ENCODE measurements around the gene CLPSL1.

CLPSL1 gene

DNA sequence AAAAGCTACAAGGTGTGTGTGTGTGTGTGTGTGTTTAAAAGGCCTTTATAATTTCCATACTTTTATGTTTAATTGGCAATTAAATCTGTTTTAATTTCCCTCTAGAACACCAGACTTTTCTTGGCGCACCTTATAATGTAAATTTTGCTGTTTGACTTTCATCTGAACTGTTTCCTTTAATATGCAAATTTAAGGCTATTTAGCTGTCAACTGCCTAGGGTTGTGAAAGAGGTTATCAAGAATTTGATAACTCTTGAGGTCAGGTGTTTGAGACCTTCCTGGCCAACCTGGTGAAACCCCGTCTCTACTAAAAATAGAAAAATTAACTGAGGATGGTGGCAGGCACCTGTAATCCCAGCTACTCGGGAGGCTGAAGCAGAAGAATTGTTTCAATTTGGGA, 20.3 kb downstream of the CLPSL1 start:
- DNase-seq (no peak), ATAC-seq (ENCODE audit: insufficient read depth, low read depth) (no peak)
- Histone ChIP-seq H3K4me1 (ENCODE audit: insufficient read depth, low read length) (peaks cover 7% of the 10 kb centered on the region), H4K20me1 (ENCODE audit: insufficient read depth, low read length) (peaks cover 8% of the 10 kb centered on the region; the same call in 1 of the 2 replicates), H3K4me2 (ENCODE audit: insufficient read depth, low read length) (no peak overlapping the region), H3K27me3 (ENCODE audit: insufficient read depth, low read length, poor library complexity) (no peaks in the 10 kb centered on the region), H2AFZ (ENCODE audit: low read depth, low read length) (no peak overlapping the region), H3K9ac (ENCODE audit: low read depth, low read length) (no peak overlapping the region), H3K27ac (ENCODE audit: low read length) (no peak overlapping the region), H3K36me3 (ENCODE audit: insufficient read depth, low read length) (no peaks in the 10 kb centered on the region), H3K9me3 (ENCODE audit: insufficient read depth, low read length, severe bottlenecking) (no peaks in the 10 kb centered on the region), H3K4me3 (ENCODE audit: low read depth in 1 of 2, low read length in 2 of 2) (no peak overlapping the region), H3K79me2 (ENCODE audit: insufficient read depth, low read length) (no peaks in the 10 kb centered on the region)
- no peak for TF ChIP-seq EZH2 (IDR thresholded peaks at IDR 0.05; ENCODE audit: borderline replicate concordance, low read depth, low read length, severe bottlenecking)
- TF ChIP-seq CTCF (IDR thresholded peaks at IDR 0.05; ENCODE audit: borderline replicate concordance, extremely low read depth, low read length, poor library complexity, severe bottlenecking): no peak

DNA sequence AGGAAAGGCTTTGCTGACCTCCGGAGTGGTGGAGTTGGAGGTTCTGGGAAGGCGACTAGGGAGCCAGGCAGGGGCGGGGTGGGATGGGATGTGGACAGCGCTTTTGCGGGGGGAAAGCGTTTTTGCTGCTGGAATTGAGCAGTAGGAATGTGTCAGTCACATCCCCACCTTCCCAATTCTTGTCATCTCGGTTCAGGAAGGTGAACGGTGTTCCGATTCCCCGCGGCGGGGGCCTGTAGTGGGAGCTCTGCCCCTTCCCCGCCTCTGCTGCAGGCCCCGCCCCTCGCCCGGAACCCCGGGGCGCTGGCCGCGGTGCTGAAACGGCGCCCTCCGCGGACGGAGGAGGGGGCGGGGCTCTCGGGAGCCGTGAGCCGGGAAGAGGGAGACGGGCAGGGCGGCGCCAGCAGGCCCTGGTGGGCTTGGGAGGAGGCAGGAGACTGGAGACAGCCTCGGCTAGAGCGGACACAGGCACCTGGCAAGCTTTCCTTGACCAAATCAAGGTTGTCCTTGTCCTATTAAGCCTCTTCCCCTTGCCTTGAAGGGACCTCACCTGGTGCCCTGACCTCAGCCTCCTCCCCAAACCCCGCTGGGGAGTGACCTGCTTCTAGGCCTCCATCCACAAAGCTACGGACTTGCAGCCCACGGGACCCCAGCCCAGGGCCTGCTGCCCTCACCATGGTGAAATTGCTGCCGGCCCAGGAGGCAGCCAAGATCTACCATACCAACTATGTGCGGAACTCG, 24.3 kb downstream of the CLPSL1 start, which contains the start of gene LHFPL5:
Gene LHFPL5 (plus strand): TSS at position 357 of the 741 bp plus-strand sequence. CDS start 319 bp downstream, at position 676.
- H3K79me2 ChIP-seq (ENCODE audit: insufficient read depth, low read length): no peaks in the 10 kb centered on the region
- ATAC-seq (ENCODE audit: insufficient read depth, low read depth) (peak; percentile 100), DNase-seq (peak; percentile 75)
- H3K4me2 ChIP-seq (ENCODE audit: insufficient read depth, low read length): peak within 1 kb of the TSS; percentile 56
- TF ChIP-seq CTCF (IDR thresholded peaks at IDR 0.05; ENCODE audit: borderline replicate concordance, extremely low read depth, low read length, poor library complexity, severe bottlenecking): peak; percentile 7
- no peak for TF ChIP-seq EZH2 (IDR thresholded peaks at IDR 0.05; ENCODE audit: borderline replicate concordance, low read depth, low read length, severe bottlenecking)
- 0 out of 2 replicates have a peak, but pooled peaks cover 2% of the 10 kb centered on the region for H4K20me1 ChIP-seq (ENCODE audit: insufficient read depth, low read length)
- H3K9ac ChIP-seq (ENCODE audit: low read depth, low read length): no peak within 1 kb of the TSS
- H3K27ac ChIP-seq (ENCODE audit: low read length): no peak within 1 kb of the TSS
- H3K27me3 ChIP-seq (ENCODE audit: insufficient read depth, low read length, poor library complexity): no peaks in the 10 kb centered on the region
- no peaks in the 10 kb centered on the region for H3K9me3 ChIP-seq (ENCODE audit: insufficient read depth, low read length, severe bottlenecking)
- H3K4me3 ChIP-seq (ENCODE audit: low read depth in 1 of 2, low read length in 2 of 2): no peak within 1 kb of the TSS
- peaks cover 7% of the 10 kb centered on the region for H3K4me1 ChIP-seq (ENCODE audit: insufficient read depth, low read length)
- H2AFZ ChIP-seq (ENCODE audit: low read depth, low read length): no peak within 1 kb of the TSS
- no peaks in the 10 kb centered on the region for H3K36me3 ChIP-seq (ENCODE audit: insufficient read depth, low read length)

GRCh38 chr6:35808688-35809087, 27.9 kb downstream of the CLPSL1 start:
- Histone ChIP-seq H3K27me3 (ENCODE audit: insufficient read depth, low read length, poor library complexity) (no peaks in the 10 kb centered on the region), H4K20me1 (ENCODE audit: insufficient read depth, low read length) (0 out of 2 replicates have a peak, but pooled peaks cover 2% of the 10 kb centered on the region), H2AFZ (ENCODE audit: low read depth, low read length) (no peak overlapping the region), H3K9ac (ENCODE audit: low read depth, low read length) (no peak overlapping the region), H3K9me3 (ENCODE audit: insufficient read depth, low read length, severe bottlenecking) (no peaks in the 10 kb centered on the region), H3K4me2 (ENCODE audit: insufficient read depth, low read length) (no peak overlapping the region), H3K79me2 (ENCODE audit: insufficient read depth, low read length) (no peaks in the 10 kb centered on the region), H3K4me3 (ENCODE audit: low read depth in 1 of 2, low read length in 2 of 2) (no peak overlapping the region), H3K36me3 (ENCODE audit: insufficient read depth, low read length) (no peaks in the 10 kb centered on the region), H3K27ac (ENCODE audit: low read length) (no peak overlapping the region), H3K4me1 (ENCODE audit: insufficient read depth, low read length) (peaks cover 7% of the 10 kb centered on the region)
- no peak for TF ChIP-seq EZH2 (IDR thresholded peaks at IDR 0.05; ENCODE audit: borderline replicate concordance, low read depth, low read length, severe bottlenecking)
- no peak for TF ChIP-seq CTCF (IDR thresholded peaks at IDR 0.05; ENCODE audit: borderline replicate concordance, extremely low read depth, low read length, poor library complexity, severe bottlenecking)
- no peak for DNase-seq
- no peak for ATAC-seq (ENCODE audit: insufficient read depth, low read depth)
